ENCODE data around the gene ABHD12. TPM values are rescaled to one million over a fixed set of nuclear protein-coding genes. Genes with fewer than 3 reads are reported as not detected.
A peak's percentile ranks its signal among the peaks of the same experiment; 100 is the strongest.

ABHD12 gene
- total and polyA plus RNA-seq, 2 donors (not counting 1 experiment from before 2014, with no cell fraction given), result 9.6 to 28.3 TPM

GRCh38 chr20:25316506-25317190 is 74.0 kb downstream of the ABHD12 start:
- Mint-ChIP-seq H3K9me3 (ENCODE audit: insufficient read depth) (no peaks in the 10 kb centered on the region), H3K4me3 (no peak overlapping the region), H3K4me1 (peaks cover 33% of the 10 kb centered on the region), H3K27ac (peak overlapping the region; percentile 10), H3K27me3 (no peaks in the 10 kb centered on the region)
- TF ChIP-seq EZH2 (IDR thresholded peaks at IDR 0.05; ENCODE audit: borderline replicate concordance, insufficient read depth, low read depth, low read length, poor library complexity, severe bottlenecking), result no peak
- TF ChIP-seq, protein P1, sequence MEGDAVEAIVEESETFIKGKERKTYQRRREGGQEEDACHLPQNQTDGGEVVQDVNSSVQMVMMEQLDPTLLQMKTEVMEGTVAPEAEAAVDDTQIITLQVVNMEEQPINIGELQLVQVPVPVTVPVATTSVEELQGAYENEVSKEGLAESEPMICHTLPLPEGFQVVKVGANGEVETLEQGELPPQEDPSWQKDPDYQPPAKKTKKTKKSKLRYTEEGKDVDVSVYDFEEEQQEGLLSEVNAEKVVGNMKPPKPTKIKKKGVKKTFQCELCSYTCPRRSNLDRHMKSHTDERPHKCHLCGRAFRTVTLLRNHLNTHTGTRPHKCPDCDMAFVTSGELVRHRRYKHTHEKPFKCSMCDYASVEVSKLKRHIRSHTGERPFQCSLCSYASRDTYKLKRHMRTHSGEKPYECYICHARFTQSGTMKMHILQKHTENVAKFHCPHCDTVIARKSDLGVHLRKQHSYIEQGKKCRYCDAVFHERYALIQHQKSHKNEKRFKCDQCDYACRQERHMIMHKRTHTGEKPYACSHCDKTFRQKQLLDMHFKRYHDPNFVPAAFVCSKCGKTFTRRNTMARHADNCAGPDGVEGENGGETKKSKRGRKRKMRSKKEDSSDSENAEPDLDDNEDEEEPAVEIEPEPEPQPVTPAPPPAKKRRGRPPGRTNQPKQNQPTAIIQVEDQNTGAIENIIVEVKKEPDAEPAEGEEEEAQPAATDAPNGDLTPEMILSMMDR (IDR thresholded peaks at IDR 0.05), result no peak
- 93% methylated on average over 5 of the region's 11 CpGs for WGBS (ENCODE audit: insufficient coverage)
- intact Hi-C loops (cut with micrococcal nuclease), result loop anchor here (10.0 kb wide), 1 partner anchor 308 kb away; the partner anchor contains the start of gene NANP
- Histone ChIP-seq H3K4me3 (ENCODE audit: control extremely low read depth in 1 of 5, extremely low read depth in 1 of 5, insufficient read depth in 1 of 5, low read depth in 2 of 5, low read length in 4 of 5) (no peak overlapping the region), H3K9me3 (ENCODE audit: control extremely low read depth in 1 of 3, control insufficient read depth in 2 of 3, insufficient read depth in 1 of 3, low read length in 2 of 3) (peaks cover 0 to 2% (median 0%) of the 10 kb centered on the region in 3 donors), H3K4me1 (ENCODE audit: control insufficient read depth in 2 of 2, insufficient read depth in 2 of 2, low read length in 2 of 2) (peaks cover 17 to 30% of the 10 kb centered on the region in 2 donors), H3K9ac (ENCODE audit: low read length) (no peak overlapping the region), H3K79me2 (ENCODE audit: control insufficient read depth, insufficient read depth, low read length) (no peaks in the 10 kb centered on the region), H3K27me3 (replicated peaks in 1 of 4; ENCODE audit: control extremely low read depth in 1 of 4, control insufficient read depth in 3 of 4, insufficient read depth in 4 of 4, low read length in 3 of 4) (no peaks in the 10 kb centered on the region), H3K27ac (ENCODE audit: low read length in 2 of 2) (no peak overlapping the region), H3K4me2 (replicated peaks; ENCODE audit: low read depth, low read length, poor library complexity, severe bottlenecking) (no peak overlapping the region), H4K20me1 (ENCODE audit: control insufficient read depth, insufficient read depth, low read length, poor library complexity, severe bottlenecking) (no peaks in the 10 kb centered on the region), H3K36me3 (replicated peaks in 1 of 2; ENCODE audit: control extremely low read depth in 1 of 2, control insufficient read depth in 1 of 2, extremely low read depth in 1 of 2, insufficient read depth in 2 of 2, low read length in 1 of 2) (peaks cover 0 to 4% of the 10 kb centered on the region in 2 experiments), H2AFZ (ENCODE audit: insufficient read depth, low read depth, low read length, poor library complexity, severe bottlenecking) (no peak overlapping the region)
- ChIA-PET POLR2A (no interaction called here), CTCF (no interaction called here)
- DNase-seq, result no peak
- no peak for ATAC-seq (ENCODE audit: low read depth)
